Mesodermal cell (in vitro differentiated cells): ENCODE measurements around the gene KCNJ10.

Experiments used
- H3K27ac ChIP-seq: 2 replicates; pipeline ENCODE4 v1.7.0; 2013; ENCODE audit warnings: mild to moderate bottlenecking, low read depth, low read length, moderate library complexity; ENCODE audit not compliant: severe bottlenecking
- H3K36me3 ChIP-seq: 2 replicates; pipeline ENCODE4 v1.7.1; 2013; ENCODE audit warnings: mild to moderate bottlenecking, low read length, moderate library complexity; ENCODE audit not compliant: control insufficient read depth, insufficient read depth
- H3K4me1 ChIP-seq: one replicate; pipeline ENCODE4 v1.7.1; 2013; ENCODE audit warnings: mild to moderate bottlenecking, low read length; ENCODE audit not compliant: insufficient read depth, control insufficient read depth, poor library complexity, severe bottlenecking
- H3K4me3 ChIP-seq: 2 replicates; pipeline ENCODE4 v1.7.0; 2013; ENCODE audit warnings: low read length, control low read depth, mild to moderate bottlenecking; ENCODE audit not compliant: insufficient read depth, poor library complexity, severe bottlenecking; ENCODE audit errors: extremely low read depth
- H3K9me3 ChIP-seq: 2 replicates; pipeline ENCODE4 v1.7.1; 2013; ENCODE audit warnings: mild to moderate bottlenecking, low read length, moderate library complexity; ENCODE audit not compliant: control insufficient read depth
- WGBS, 2 experiments: methylation state at CpG; one replicate each; pipeline ENCODE4 v1.1.5; 2013; ENCODE audit warnings: missing lambda C conversion rate in 2 of 2; ENCODE audit not compliant: insufficient coverage in 2 of 2; 5-methylcytosine and 5-hydroxymethylcytosine counted together

Gene KCNJ10

GRCh38 chr1:160092366-160093068 lies 22.6 kb upstream of the KCNJ10 start:
- no peaks in the 10 kb centered on the region for H3K9me3 ChIP-seq
- H3K4me3 ChIP-seq = no peak overlapping the region
- no peak overlapping the region for H3K27ac ChIP-seq
- peaks cover 13% of the 10 kb centered on the region for H3K4me1 ChIP-seq
- WGBS, 2 experiments = 95 to 96% methylated on average over 29 to 32 of the region's 32 CpGs
- no peaks in the 10 kb centered on the region for H3K36me3 ChIP-seq

- Histone ChIP-seq H3K36me3 (no peaks in the 10 kb centered on the region), H3K27ac (no peak overlapping the region), H3K4me3 (no peak overlapping the region), H3K4me1 (peaks cover 6% of the 10 kb centered on the region), H3K9me3 (no peaks in the 10 kb centered on the region)
- 92 to 94% methylated on average over 2 to 3 of the region's 5 CpGs for WGBS, 2 experiments
Measured at GRCh38 chr1:160091666-160092223, 21.8 kb upstream of the KCNJ10 start.

- no peak overlapping the region for H3K27ac ChIP-seq
- H3K4me3 ChIP-seq = no peak overlapping the region
- H3K4me1 ChIP-seq = no peaks in the 10 kb centered on the region
- no peaks in the 10 kb centered on the region for H3K9me3 ChIP-seq
- no peaks in the 10 kb centered on the region for H3K36me3 ChIP-seq
- 91 to 94% methylated on average over 3 of the region's 4 CpGs for WGBS, 2 experiments
Measured at GRCh38 chr1:160090760-160091159, 20.8 kb upstream of the KCNJ10 start.

GRCh38 chr1:160089883-160090282 lies 19.9 kb upstream of the KCNJ10 start:
- WGBS, 2 experiments = 88 to 90% methylated on average over 1 to 2 of the region's 3 CpGs
- Histone ChIP-seq H3K9me3 (no peaks in the 10 kb centered on the region), H3K36me3 (no peaks in the 10 kb centered on the region), H3K4me1 (no peaks in the 10 kb centered on the region), H3K27ac (no peak overlapping the region), H3K4me3 (no peak overlapping the region)

- Histone ChIP-seq H3K36me3 (no peaks in the 10 kb centered on the region), H3K4me3 (no peak overlapping the region), H3K27ac (no peak overlapping the region), H3K9me3 (no peaks in the 10 kb centered on the region), H3K4me1 (no peaks in the 10 kb centered on the region)
- 83 to 93% methylated on average over 7 to 9 of the region's 12 CpGs for WGBS, 2 experiments
Measured at GRCh38 chr1:160087118-160087662, 17.2 kb upstream of the KCNJ10 start.

- no peaks in the 10 kb centered on the region for H3K4me1 ChIP-seq
- no peaks in the 10 kb centered on the region for H3K36me3 ChIP-seq
Measured at GRCh38 chr1:160086456-160086892, 16.5 kb upstream of the KCNJ10 start.

GRCh38 chr1:160085686-160086455 lies 15.9 kb upstream of the KCNJ10 start:
- H3K4me3 ChIP-seq = no peak overlapping the region
- H3K4me1 ChIP-seq = no peaks in the 10 kb centered on the region
- H3K36me3 ChIP-seq = no peaks in the 10 kb centered on the region
- WGBS, 2 experiments = 40 to 41% methylated on average over 16 to 19 of the region's 19 CpGs
- H3K9me3 ChIP-seq = no peaks in the 10 kb centered on the region
- no peak overlapping the region for H3K27ac ChIP-seq

More at GRCh38 chr1:160086456-160086892, 16.5 kb upstream of the KCNJ10 start:
- 91 to 100% methylated on average over 1 to 3 of the region's 5 CpGs for WGBS, 2 experiments
- Histone ChIP-seq H3K4me3 (no peak overlapping the region), H3K27ac (no peak overlapping the region), H3K9me3 (no peaks in the 10 kb centered on the region)

- no peaks in the 10 kb centered on the region for H3K36me3 ChIP-seq
- H3K4me1 ChIP-seq = no peaks in the 10 kb centered on the region
- WGBS, 2 experiments = 87 to 93% methylated on average over 16 to 29 of the region's 30 CpGs
- H3K4me3 ChIP-seq = no peak overlapping the region
- no peaks in the 10 kb centered on the region for H3K9me3 ChIP-seq
- no peak overlapping the region for H3K27ac ChIP-seq
Measured at GRCh38 chr1:160084771-160085321, 14.9 kb upstream of the KCNJ10 start.

GRCh38 chr1:160083968-160084770 lies 14.2 kb upstream of the KCNJ10 start:
- peak overlapping the region; percentile 5 for H3K4me3 ChIP-seq
- no peaks in the 10 kb centered on the region for H3K36me3 ChIP-seq
- no peak overlapping the region for H3K27ac ChIP-seq
- 56 to 57% methylated on average over 75 to 95 of the region's 96 CpGs for WGBS, 2 experiments
- no peaks in the 10 kb centered on the region for H3K4me1 ChIP-seq
- H3K9me3 ChIP-seq = no peaks in the 10 kb centered on the region

GRCh38 chr1:160082926-160083325 lies 13.0 kb upstream of the KCNJ10 start:
- Histone ChIP-seq H3K27ac (no peak overlapping the region), H3K9me3 (no peaks in the 10 kb centered on the region), H3K36me3 (no peaks in the 10 kb centered on the region), H3K4me1 (no peaks in the 10 kb centered on the region), H3K4me3 (no peak overlapping the region)
- WGBS, 2 experiments = 81 to 86% methylated on average over 2 to 3 of the region's 3 CpGs
